Measurements from ENCODE around the gene CFAP299. TPM values are rescaled to one million over a fixed set of nuclear protein-coding genes. Genes with fewer than 3 reads are reported as not detected.
"Not testable (repeated sequence)": the region's sequence is repeated elsewhere in the genome, so short reads cannot be mapped to it uniquely, and the experiment has no call there.

The CFAP299 gene
- total RNA-seq (2021) (not detected in 2 replicates), Bru-seq, nascent RNA (percentile 0 among the genes with signal in this experiment), BruChase-seq, experiment 1, labeled RNA remaining after a 2-hour chase (percentile 0 among the genes with signal in this experiment), BruChase-seq, experiment 2, labeled RNA remaining after a 6-hour chase (percentile 0 among the genes with signal in this experiment)
- long read RNA-seq, result 0 reads

DNA sequence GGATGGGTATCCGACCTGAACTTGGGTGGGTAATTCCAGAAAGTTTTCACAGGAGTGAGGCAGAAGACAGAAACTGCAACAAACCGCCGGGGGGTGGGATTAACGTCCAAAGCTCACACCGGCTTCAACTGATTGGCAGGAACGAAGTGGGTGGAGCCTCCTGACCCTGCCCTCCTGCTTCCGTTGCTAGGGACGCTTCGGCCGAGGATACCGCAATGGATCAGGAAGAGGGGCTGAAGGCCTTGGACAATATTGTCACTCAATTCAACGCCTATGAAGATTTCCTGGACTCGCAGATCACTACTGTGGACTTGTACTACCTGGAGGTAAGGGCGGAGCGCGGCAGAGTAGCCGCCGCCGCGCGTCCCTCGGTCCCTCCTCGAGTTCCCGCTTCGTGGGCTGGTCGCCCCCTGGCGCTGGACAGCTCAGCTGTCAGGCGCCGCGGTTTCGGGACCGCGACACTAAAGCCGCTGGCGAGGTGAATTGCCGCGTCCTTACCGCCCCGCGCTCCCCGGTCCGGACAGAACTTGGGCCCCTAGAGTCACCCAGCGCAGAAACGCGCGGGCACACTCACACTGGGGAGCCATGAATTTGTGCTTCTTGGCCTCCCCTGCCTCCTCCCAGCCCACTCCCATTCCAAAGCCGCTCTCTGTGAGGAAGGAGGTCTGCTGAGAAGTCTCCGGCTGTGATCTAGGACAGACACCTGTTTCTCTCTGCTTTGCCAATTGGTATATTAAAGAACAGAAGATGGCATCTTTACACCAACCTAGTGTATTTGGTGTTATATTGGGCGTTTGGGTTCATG is at the start of gene CFAP299:
TSS of gene CFAP299 (plus strand) at position 177 of the 805 bp plus-strand sequence.
- H3K36me3 ChIP-seq (ENCODE audit: insufficient read depth, low read length, poor library complexity, severe bottlenecking), result no peaks in the 10 kb centered on the region
- no peak within 1 kb of the TSS for H3K4me3 ChIP-seq (ENCODE audit: low read depth, low read length, poor library complexity, severe bottlenecking)
- intact Hi-C loops (cut with micrococcal nuclease; ENCODE audit: unreplicated experiment), result no loop called here
- peaks cover 34% of the 10 kb centered on the region for H3K27me3 ChIP-seq (replicated peaks; ENCODE audit: insufficient read depth, low read depth, low read length, poor library complexity)
- DNase-seq (ENCODE audit: low spot score), result peak; percentile 25
- H3K4me1 ChIP-seq (ENCODE audit: insufficient read depth, low read length, poor library complexity, severe bottlenecking), result no peaks in the 10 kb centered on the region
- POLR2A ChIA-PET (ENCODE audit: low non-redundant PET), result no interaction called here
- H3K27ac ChIP-seq (ENCODE audit: low read depth, low read length, poor library complexity, severe bottlenecking), result no peak within 1 kb of the TSS
- no peak for TF ChIP-seq CTCF (conservative IDR thresholded peaks at IDR 0.05; ENCODE audit: low read depth, low read length)
- no peak for TF ChIP-seq EZH2 (IDR thresholded peaks at IDR 0.05; ENCODE audit: borderline replicate concordance, low read depth, low read length, poor library complexity, severe bottlenecking)
- H3K9me3 ChIP-seq (ENCODE audit: low read depth, low read length, poor library complexity, severe bottlenecking), result no peaks in the 10 kb centered on the region
- no TSS peak for BruUV-seq (replicated peaks)
- CTCF ChIA-PET, result no interaction called here

DNA sequence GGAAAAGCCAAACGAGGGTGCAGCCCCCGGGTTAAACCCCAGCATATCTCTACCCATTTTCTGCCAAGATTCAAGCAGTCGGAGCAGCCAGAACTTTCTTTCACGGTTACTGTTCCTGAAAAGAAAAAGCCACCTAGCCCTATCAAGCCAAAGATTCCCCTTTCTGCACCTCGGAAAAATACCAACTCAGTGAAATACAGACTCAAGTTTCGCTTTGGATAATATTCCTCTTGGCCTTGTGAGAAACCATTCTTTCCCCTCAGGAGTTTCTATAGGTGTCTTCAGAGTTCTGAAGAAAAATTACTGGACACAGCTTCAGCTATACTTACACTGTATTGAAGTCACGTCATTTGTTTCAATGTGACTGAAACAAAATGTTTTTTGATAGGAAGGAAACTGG is 49.1 kb upstream of the CFAP299 start:
- TF ChIP-seq CTCF (conservative IDR thresholded peaks at IDR 0.05; ENCODE audit: low read depth, low read length) (no peak), EZH2 (IDR thresholded peaks at IDR 0.05; ENCODE audit: borderline replicate concordance, low read depth, low read length, poor library complexity, severe bottlenecking) (no peak)
- Histone ChIP-seq H3K27ac (ENCODE audit: low read depth, low read length, poor library complexity, severe bottlenecking) (no peak overlapping the region), H3K4me1 (ENCODE audit: insufficient read depth, low read length, poor library complexity, severe bottlenecking) (no peaks in the 10 kb centered on the region), H3K9me3 (ENCODE audit: low read depth, low read length, poor library complexity, severe bottlenecking) (no peaks in the 10 kb centered on the region), H3K27me3 (replicated peaks; ENCODE audit: insufficient read depth, low read depth, low read length, poor library complexity) (peaks cover 48% of the 10 kb centered on the region), H3K4me3 (ENCODE audit: low read depth, low read length, poor library complexity, severe bottlenecking) (no peak overlapping the region), H3K36me3 (ENCODE audit: insufficient read depth, low read length, poor library complexity, severe bottlenecking) (no peaks in the 10 kb centered on the region)
- no peak for DNase-seq (ENCODE audit: low spot score)
- no TSS peak for BruUV-seq (replicated peaks)
- intact Hi-C loops (cut with micrococcal nuclease; ENCODE audit: unreplicated experiment), result no loop called here
- ChIA-PET CTCF (no interaction called here), POLR2A (ENCODE audit: low non-redundant PET) (no interaction called here)

- H3K27ac ChIP-seq (ENCODE audit: low read depth, low read length, poor library complexity, severe bottlenecking); H3K9me3 ChIP-seq (ENCODE audit: low read depth, low read length, poor library complexity, severe bottlenecking); H3K4me1 ChIP-seq (ENCODE audit: insufficient read depth, low read length, poor library complexity, severe bottlenecking); H3K36me3 ChIP-seq (ENCODE audit: insufficient read depth, low read length, poor library complexity, severe bottlenecking); intact Hi-C loops (cut with micrococcal nuclease; ENCODE audit: unreplicated experiment); POLR2A ChIA-PET (ENCODE audit: low non-redundant PET); H3K4me3 ChIP-seq (ENCODE audit: low read depth, low read length, poor library complexity, severe bottlenecking); CTCF ChIA-PET; DNase-seq (ENCODE audit: low spot score); BruUV-seq (replicated peaks): not testable (repeated sequence)
- H3K27me3 ChIP-seq (replicated peaks; ENCODE audit: insufficient read depth, low read depth, low read length, poor library complexity), result peaks cover 34% of the 10 kb centered on the region
Measured at GRCh38 chr4:80290665-80291064, 44.9 kb upstream of the CFAP299 start.
